CD4-positive, alpha-beta T cell (primary cell): ENCODE measurements around the gene FOXP4. TPM values are rescaled to one million over a fixed set of nuclear protein-coding genes. Genes with fewer than 3 reads are reported as not detected.

Experiments
- ATAC-seq: fragments of 200-7000 bp; cut with Tn5 transposase; one replicate; pipeline ENCODE4 v1.10.0; 2022; ENCODE audit warnings: mild to moderate bottlenecking; ENCODE audit not compliant: poor library complexity
- CTCF ChIA-PET: fragments of 350-600 bp; sonication (Branson Sonifier 250); formaldehyde crosslinking; loops from one replicate; lab custom pipeline; 2021; ENCODE audit warnings: antibody characterized with exemption, inconsistent platforms; lab: Charles Lee
- POLR2A ChIA-PET: fragments of 350-600 bp; sonication (Branson Sonifier 250); formaldehyde crosslinking; loops from one replicate; lab custom pipeline; 2021; ENCODE audit warnings: antibody characterized with exemption, inconsistent platforms; lab: Charles Lee
- DNase-seq, 14 experiments: peaks; one replicate each; pipeline ENCODE4 v3.0.0-alpha.2; 2013 to 2020; ENCODE audit warnings: mixed read lengths in 2 of 14
- H3K27ac ChIP-seq, 2 donors: one replicate each; pipeline versions ENCODE4 v1.5.1 to v1.7.0; 2013; ENCODE audit warnings: low read length in 2 of 2, low read depth in 1 of 2, mild to moderate bottlenecking in 1 of 2
- H3K27me3 ChIP-seq, 2 experiments: 1 replicate in 1 of 2; 2 replicates in 1 of 2; pipeline versions ENCODE4 v1.6.1 to v1.7.0; 2013; ENCODE audit warnings: low read length in 2 of 2, control low read depth in 1 of 2, mild to moderate bottlenecking in 1 of 2, moderate library complexity in 1 of 2; ENCODE audit not compliant: insufficient read depth in 2 of 2, control insufficient read depth in 1 of 2
- H3K36me3 ChIP-seq: one replicate; pipeline ENCODE4 v1.6.1; 2013; ENCODE audit warnings: low read length, control low read depth; ENCODE audit not compliant: insufficient read depth
- H3K4me1 ChIP-seq: one replicate; pipeline ENCODE4 v1.6.1; 2013; ENCODE audit warnings: low read length, control low read depth; ENCODE audit not compliant: insufficient read depth
- H3K4me3 ChIP-seq: one replicate; pipeline ENCODE4 v1.5.1; 2013; ENCODE audit warnings: mild to moderate bottlenecking, low read length, moderate library complexity
- H3K9me3 ChIP-seq, 2 experiments: 1 replicate in 1 of 2; 2 replicates in 1 of 2; pipeline versions ENCODE4 v1.6.1 to v1.7.0; 2013; ENCODE audit warnings: low read length in 2 of 2, mild to moderate bottlenecking in 2 of 2, control low read depth in 1 of 2, moderate library complexity in 1 of 2; ENCODE audit not compliant: control insufficient read depth in 1 of 2, insufficient read depth in 1 of 2
- H3K27ac Mint-ChIP-seq: one replicate; pipeline ENCODE4 v1.8.0; 2020; ENCODE audit warnings: mixed read lengths
- H3K27me3 Mint-ChIP-seq: one replicate; pipeline ENCODE4 v1.8.0; 2021; ENCODE audit warnings: mixed read lengths
- H3K36me3 Mint-ChIP-seq: one replicate; pipeline ENCODE4 v1.8.0; 2021; ENCODE audit warnings: low read depth, mixed read lengths
- H3K4me1 Mint-ChIP-seq: one replicate; pipeline ENCODE4 v1.8.0; 2021; ENCODE audit warnings: low read depth, mixed read lengths
- H3K4me3 Mint-ChIP-seq: one replicate; pipeline ENCODE4 v1.8.0; 2020; ENCODE audit warnings: mild to moderate bottlenecking, mixed read lengths
- H3K9me3 Mint-ChIP-seq: one replicate; pipeline ENCODE4 v1.8.0; 2020; ENCODE audit warnings: mixed read lengths
- intact Hi-C, 2 experiments: fragments of 100-400 bp; cut with DNase I in 1 of 2; cut with micrococcal nuclease in 1 of 2; formaldehyde crosslinking; loops; one replicate each; pipeline versions ENCODE4 v1.15.1 to v1.9.0; 2023 to 2025; cut with DNase I, micrococcal nuclease
- total RNA-seq, 174 experiments: library from RNA in 2 of 174; stranded (reverse) in 2 of 174; gene quantifications; one replicate each; pipeline ENCODE4 v1.2.3 and lab custom pipeline; 2021 to 2026
- TF ChIP-seq, protein P1 (sequence below): fragments of 200-600 bp; IDR thresholded peaks from one replicate; pipeline ENCODE4 v1.8.0; 2022; ENCODE audit warnings: antibody characterized with exemption, mild to moderate bottlenecking

The FOXP4 gene
- total RNA-seq, 2 experiments from 2014 or later = 3.7 to 3.9 TPM

DNA sequence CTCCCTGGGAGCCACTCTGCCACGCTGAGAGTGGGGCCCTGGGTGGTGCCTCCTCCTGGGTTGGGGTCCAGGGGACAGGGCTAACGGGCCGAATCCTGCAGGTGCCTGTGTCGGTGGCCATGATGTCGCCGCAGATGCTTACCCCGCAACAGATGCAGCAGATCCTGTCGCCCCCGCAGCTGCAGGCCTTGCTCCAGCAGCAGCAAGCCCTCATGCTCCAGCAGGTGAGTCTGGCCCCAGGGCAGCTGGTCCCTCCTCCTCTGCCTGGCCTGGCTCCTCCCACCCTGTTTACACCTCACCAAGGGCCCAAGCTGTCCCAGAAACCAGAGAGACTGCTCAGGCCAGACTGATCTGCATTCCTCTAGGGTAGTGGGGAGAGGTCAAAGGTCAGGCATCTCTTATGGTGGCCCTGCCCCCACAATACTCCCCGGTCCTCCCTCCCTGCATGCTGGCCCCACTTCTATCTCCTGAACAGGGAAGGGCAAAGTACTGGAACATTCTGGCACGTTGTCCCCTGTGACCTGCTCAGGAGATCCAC, 38.6 kb downstream of the FOXP4 start:
- ChIA-PET POLR2A (no interaction called here), CTCF (no interaction called here)
- peaks cover 5% of the 10 kb centered on the region for H3K36me3 ChIP-seq
- Mint-ChIP-seq H3K27me3 (no peaks in the 10 kb centered on the region), H3K36me3 (peaks cover 4% of the 10 kb centered on the region), H3K9me3 (no peaks in the 10 kb centered on the region), H3K4me3 (no peak overlapping the region), H3K4me1 (no peaks in the 10 kb centered on the region), H3K27ac (no peak overlapping the region)
- H3K27ac ChIP-seq = no peak overlapping the region
- intact Hi-C loops = no loop called here
- DNase-seq = no peak
- ATAC-seq = no peak
- no peak overlapping the region for H3K4me3 ChIP-seq
- TF ChIP-seq, protein P1, sequence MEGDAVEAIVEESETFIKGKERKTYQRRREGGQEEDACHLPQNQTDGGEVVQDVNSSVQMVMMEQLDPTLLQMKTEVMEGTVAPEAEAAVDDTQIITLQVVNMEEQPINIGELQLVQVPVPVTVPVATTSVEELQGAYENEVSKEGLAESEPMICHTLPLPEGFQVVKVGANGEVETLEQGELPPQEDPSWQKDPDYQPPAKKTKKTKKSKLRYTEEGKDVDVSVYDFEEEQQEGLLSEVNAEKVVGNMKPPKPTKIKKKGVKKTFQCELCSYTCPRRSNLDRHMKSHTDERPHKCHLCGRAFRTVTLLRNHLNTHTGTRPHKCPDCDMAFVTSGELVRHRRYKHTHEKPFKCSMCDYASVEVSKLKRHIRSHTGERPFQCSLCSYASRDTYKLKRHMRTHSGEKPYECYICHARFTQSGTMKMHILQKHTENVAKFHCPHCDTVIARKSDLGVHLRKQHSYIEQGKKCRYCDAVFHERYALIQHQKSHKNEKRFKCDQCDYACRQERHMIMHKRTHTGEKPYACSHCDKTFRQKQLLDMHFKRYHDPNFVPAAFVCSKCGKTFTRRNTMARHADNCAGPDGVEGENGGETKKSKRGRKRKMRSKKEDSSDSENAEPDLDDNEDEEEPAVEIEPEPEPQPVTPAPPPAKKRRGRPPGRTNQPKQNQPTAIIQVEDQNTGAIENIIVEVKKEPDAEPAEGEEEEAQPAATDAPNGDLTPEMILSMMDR = no peak
- no peaks in the 10 kb centered on the region for H3K9me3 ChIP-seq
- H3K27me3 ChIP-seq = no peaks in the 10 kb centered on the region
- H3K4me1 ChIP-seq = no peaks in the 10 kb centered on the region

DNA sequence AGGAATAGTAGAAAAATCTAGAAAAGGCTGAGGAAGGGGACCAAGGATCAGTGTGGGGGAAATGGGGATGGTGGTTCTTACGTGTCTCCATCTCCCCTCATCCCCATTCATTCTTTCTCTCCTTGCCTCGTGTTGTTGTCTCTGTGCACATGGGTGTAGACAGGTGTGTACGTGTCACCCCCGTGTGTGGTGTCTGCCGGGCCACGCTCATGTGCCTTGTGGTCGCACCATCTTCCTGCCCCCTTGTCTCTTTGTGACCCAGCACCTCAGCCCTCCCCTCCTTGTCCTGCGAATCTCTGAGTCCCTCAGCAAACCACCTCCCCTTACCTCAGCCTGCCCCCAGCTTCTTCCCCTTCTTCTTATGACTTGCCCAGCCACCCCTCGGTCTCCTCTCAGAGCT, 39.4 kb downstream of the FOXP4 start:
- intact Hi-C loops = no loop called here
- H3K9me3 ChIP-seq = no peaks in the 10 kb centered on the region
- ChIA-PET CTCF (no interaction called here), POLR2A (no interaction called here)
- no peak for DNase-seq
- Mint-ChIP-seq H3K4me1 (no peaks in the 10 kb centered on the region), H3K9me3 (no peaks in the 10 kb centered on the region), H3K27me3 (no peaks in the 10 kb centered on the region), H3K4me3 (no peak overlapping the region), H3K27ac (no peak overlapping the region), H3K36me3 (peaks cover 8% of the 10 kb centered on the region)
- TF ChIP-seq, protein P1 = no peak
- H3K4me3 ChIP-seq = no peak overlapping the region
- H3K36me3 ChIP-seq = peaks cover 5% of the 10 kb centered on the region
- ATAC-seq = no peak
- H3K27ac ChIP-seq = no peak overlapping the region
- H3K4me1 ChIP-seq = no peaks in the 10 kb centered on the region
- H3K27me3 ChIP-seq = no peaks in the 10 kb centered on the region

DNA sequence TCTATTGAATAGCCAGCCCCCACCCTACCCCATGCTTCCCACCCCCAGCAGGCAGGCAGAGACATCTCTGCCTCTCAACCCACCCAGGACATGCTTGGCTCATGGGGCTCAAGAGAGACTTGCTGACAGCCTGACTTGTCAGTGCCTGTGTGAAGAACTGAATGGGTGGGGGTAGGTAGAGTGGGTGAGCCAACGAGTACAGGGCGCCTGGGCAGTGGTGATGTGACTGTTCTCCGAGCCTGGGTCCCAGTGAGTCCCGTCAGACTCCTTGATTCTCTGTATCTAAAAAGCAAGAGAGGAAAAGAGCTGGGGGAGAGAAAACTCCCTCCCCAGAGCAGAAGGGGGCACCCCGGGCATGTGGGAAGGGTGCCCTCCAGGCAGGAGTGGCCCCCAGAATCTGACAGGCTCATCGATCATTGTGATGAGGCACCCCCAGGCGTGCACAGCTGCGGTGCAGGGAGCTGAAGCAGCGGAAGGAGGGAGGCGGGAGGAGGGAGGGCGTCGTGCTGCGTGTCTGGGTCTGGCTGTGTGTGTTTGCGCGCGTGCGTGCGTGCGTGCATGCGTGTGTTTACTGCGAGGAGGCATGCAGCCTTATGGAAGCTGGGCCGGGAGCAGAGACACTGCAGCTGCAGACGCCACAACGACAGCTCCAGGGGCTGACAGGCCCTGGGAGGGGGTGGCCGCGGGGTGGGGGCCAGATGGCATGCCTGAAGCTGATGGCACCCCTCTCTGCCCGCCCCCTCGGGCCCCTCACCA, 40.2 kb downstream of the FOXP4 start:
- DNase-seq = no peak
- H3K27ac Mint-ChIP-seq = no peak overlapping the region
- no peaks in the 10 kb centered on the region for H3K27me3 ChIP-seq
- H3K4me3 ChIP-seq = no peak overlapping the region
- no peaks in the 10 kb centered on the region for H3K4me1 Mint-ChIP-seq
- TF ChIP-seq, protein P1 = no peak
- ChIA-PET CTCF (no interaction called here), POLR2A (no interaction called here)
- H3K27ac ChIP-seq = no peak overlapping the region
- H3K36me3 Mint-ChIP-seq = peaks cover 10% of the 10 kb centered on the region
- no peaks in the 10 kb centered on the region for H3K9me3 ChIP-seq
- ATAC-seq = no peak
- H3K9me3 Mint-ChIP-seq = no peaks in the 10 kb centered on the region
- intact Hi-C loops = no loop called here
- no peaks in the 10 kb centered on the region for H3K4me1 ChIP-seq
- peaks cover 8% of the 10 kb centered on the region for H3K36me3 ChIP-seq
- no peaks in the 10 kb centered on the region for H3K27me3 Mint-ChIP-seq
- no peak overlapping the region for H3K4me3 Mint-ChIP-seq
